Esophagus squamous epithelium (tissue), 5 donors: ENCODE results near the gene CDIP1. TPM values are rescaled to one million over a fixed set of nuclear protein-coding genes. Genes with fewer than 3 reads are reported as not detected.

Source experiments
- DNase-seq: peaks from one replicate; lab custom pipeline; 2025; lab: John Stamatoyannopoulos, UW
- H3K27ac ChIP-seq, 4 donors: fragments of 200-600 bp; sonication (generic); one replicate each; pipeline ENCODE4 v1.5.1; 2016 to 2019; ENCODE audit warnings: mild to moderate bottlenecking in 1 of 4
- H3K27me3 ChIP-seq, 4 donors: fragments of 200-600 bp; sonication (generic); 1 replicate in 3 of 4; 2 replicates in 1 of 4; pipeline versions ENCODE4 v1.5.1 to v1.6.0; 2017 to 2021; ENCODE audit warnings: antibody characterized with exemption in 1 of 4
- H3K36me3 ChIP-seq, 3 donors: fragments of 200-600 bp; sonication (generic); one replicate each; pipeline ENCODE4 v1.5.1; 2016 to 2019
- H3K4me1 ChIP-seq, 3 donors: fragments of 200-600 bp; sonication (generic); one replicate each; pipeline ENCODE4 v1.5.1; 2017 to 2019
- H3K4me3 ChIP-seq, 4 donors: fragments of 200-600 bp; sonication (generic); 1 replicate in 3 of 4; 2 replicates in 1 of 4; pipeline ENCODE4 v1.5.1; 2016 to 2019; ENCODE audit warnings: mild to moderate bottlenecking in 2 of 4, moderate library complexity in 1 of 4
- H3K9me3 ChIP-seq, 3 donors: fragments of 200-600 bp; sonication (generic); one replicate each; pipeline ENCODE4 v1.5.1; 2016 to 2019
- POLR2A ChIP-seq, 4 donors: fragments of 450-650 bp; IDR thresholded peaks; one replicate each; pipeline ENCODE4 v1.6.1; 2017; ENCODE audit warnings: antibody characterized with exemption in 4 of 4, mild to moderate bottlenecking in 4 of 4, moderate library complexity in 3 of 4
- WGBS, 2 donors: methylation state at CpG; one replicate each; pipeline ENCODE4 v1.1.5; 2018; 5-methylcytosine and 5-hydroxymethylcytosine counted together
- intact Hi-C: fragments of 100-400 bp; cut with DNase I; formaldehyde crosslinking; loops from one replicate; pipeline ENCODE4 v1.15.0; 2022
- total RNA-seq, 4 donors: library from RNA; depleted of rRNA; stranded (reverse); fragments of >200 nt; gene quantifications; one replicate each; pipeline ENCODE4 v1.1.0, GENCODE V29; 2016
- TF ChIP-seq, protein P1 (sequence below), 6 experiments: fragments of 450-650 bp in 4 of 6; fragments of 200-600 bp in 2 of 6; sonication (generic) in 2 of 6; IDR thresholded peaks; one replicate each; pipeline ENCODE4 v1.5.1; 2016 to 2019; ENCODE audit warnings: antibody characterized with exemption in 6 of 6, mild to moderate bottlenecking in 4 of 6, moderate library complexity in 4 of 6
- donor health status: DM: yes; HTN: yes; CAD: no.

The CDIP1 gene
- total RNA-seq, 4 donors from 2014 or later, result 10.2 to 26.5 (median 16.5) TPM

DNA sequence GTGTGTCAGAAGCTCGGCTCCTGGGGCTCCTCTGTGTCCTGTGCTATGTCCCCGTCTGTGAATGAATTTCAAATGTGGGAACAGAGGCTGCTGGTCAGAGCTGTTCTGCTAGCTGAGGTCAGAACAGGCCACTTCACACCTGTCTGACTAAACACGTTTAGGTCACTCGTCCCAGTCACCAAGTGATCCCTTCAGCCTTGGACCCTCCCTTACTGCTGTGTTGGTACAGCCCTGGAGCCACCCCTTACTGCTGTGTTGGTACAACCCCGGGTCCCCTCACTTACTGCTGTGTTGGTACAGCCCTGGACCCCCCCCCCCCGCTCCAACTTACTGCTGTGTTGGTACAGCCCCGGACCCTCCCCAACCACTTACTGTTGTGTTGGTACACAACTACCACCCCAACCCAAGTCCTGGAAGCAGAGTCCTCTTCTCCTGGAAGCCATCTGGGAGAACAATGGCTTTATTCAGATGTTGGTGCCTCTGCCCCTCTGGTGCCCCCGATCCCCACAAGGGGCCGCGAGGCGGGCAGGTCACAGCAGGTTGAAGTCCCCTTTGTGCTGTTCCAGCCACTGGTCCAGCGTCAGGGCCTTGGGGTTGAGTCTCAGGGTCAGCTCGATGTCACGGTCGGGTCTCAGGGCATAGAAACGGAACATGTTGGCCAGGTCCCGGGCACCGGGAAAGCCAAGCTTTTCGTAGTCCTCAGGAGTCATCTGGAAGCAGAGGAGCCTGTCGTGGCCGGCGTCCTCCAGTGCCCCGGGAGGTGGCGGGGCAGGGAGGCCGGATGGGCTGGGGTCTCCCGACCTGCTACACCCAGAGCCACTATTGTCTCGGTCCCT, 77.1 kb downstream of the CDIP1 start:
- Histone ChIP-seq H3K9me3 (no peaks in the 10 kb centered on the region), H3K36me3 (peaks cover 0 to 100% (median 11%) of the 10 kb centered on the region in 3 donors), H3K4me3 (no peak overlapping the region), H3K4me1 (peaks cover 0 to 10% (median 4%) of the 10 kb centered on the region in 3 donors), H3K27me3 (no peaks in the 10 kb centered on the region), H3K27ac (no peak overlapping the region)
- WGBS, 2 donors, result 71 to 81% methylated on average over 12 to 18 of the region's 27 CpGs
- TF ChIP-seq POLR2A (IDR thresholded peaks at IDR 0.05), result no peak
- TF ChIP-seq, protein P1, sequence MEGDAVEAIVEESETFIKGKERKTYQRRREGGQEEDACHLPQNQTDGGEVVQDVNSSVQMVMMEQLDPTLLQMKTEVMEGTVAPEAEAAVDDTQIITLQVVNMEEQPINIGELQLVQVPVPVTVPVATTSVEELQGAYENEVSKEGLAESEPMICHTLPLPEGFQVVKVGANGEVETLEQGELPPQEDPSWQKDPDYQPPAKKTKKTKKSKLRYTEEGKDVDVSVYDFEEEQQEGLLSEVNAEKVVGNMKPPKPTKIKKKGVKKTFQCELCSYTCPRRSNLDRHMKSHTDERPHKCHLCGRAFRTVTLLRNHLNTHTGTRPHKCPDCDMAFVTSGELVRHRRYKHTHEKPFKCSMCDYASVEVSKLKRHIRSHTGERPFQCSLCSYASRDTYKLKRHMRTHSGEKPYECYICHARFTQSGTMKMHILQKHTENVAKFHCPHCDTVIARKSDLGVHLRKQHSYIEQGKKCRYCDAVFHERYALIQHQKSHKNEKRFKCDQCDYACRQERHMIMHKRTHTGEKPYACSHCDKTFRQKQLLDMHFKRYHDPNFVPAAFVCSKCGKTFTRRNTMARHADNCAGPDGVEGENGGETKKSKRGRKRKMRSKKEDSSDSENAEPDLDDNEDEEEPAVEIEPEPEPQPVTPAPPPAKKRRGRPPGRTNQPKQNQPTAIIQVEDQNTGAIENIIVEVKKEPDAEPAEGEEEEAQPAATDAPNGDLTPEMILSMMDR (IDR thresholded peaks at IDR 0.05), result no peak
- no peak for DNase-seq
- intact Hi-C loops, result no loop called here

DNA sequence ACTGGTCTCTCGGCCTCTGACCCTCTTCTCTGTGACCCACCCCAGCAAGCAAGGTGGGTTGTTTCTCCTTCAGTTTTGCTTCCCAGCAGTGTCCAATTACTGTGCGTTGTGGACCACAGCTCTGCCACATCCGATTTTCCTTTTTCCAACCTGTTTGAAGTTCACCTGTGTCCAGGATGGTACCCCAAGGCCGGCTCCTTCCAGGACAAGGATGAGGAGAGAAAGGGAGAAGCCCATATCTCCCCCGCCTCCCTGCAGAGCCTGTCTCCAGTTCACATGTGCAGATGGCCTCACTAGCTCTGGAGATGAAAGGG, 77.7 kb downstream of the CDIP1 start:
- H3K9me3 ChIP-seq, result no peaks in the 10 kb centered on the region
- H3K27me3 ChIP-seq, result no peaks in the 10 kb centered on the region
- TF ChIP-seq, protein P1 (IDR thresholded peaks at IDR 0.05), result no peak
- TF ChIP-seq POLR2A (IDR thresholded peaks at IDR 0.05), result no peak
- H3K27ac ChIP-seq, result no peak overlapping the region
- H3K36me3 ChIP-seq, result peaks cover 4 to 100% (median 17%) of the 10 kb centered on the region in 3 donors
- no peak for DNase-seq
- peaks cover 0 to 10% (median 4%) of the 10 kb centered on the region in 3 donors for H3K4me1 ChIP-seq
- 78 to 88% methylated on average over 3 to 4 of the region's 5 CpGs for WGBS, 2 donors
- intact Hi-C loops, result no loop called here
- H3K4me3 ChIP-seq, result no peak overlapping the region

Other genes starting within 250 kb of the CDIP1 start
- gene GLIS2, start 222.7 kb downstream of the CDIP1 start, total RNA-seq, result 1 to 10 TPM in 1 of 4 donors, under 1 TPM in 3; 0.30 to 1.7 (median 0.67) TPM
- gene PAM16, start 187.5 kb downstream of the CDIP1 start, total RNA-seq, result 10 to 100 TPM; 29.5 to 40.8 (median 33.2) TPM
- 10 to 100 TPM in 3 of 4 donors, 1 to 10 TPM in 1; 9.2 to 20.2 (median 14.2) TPM for gene VASN, start 166.9 kb downstream of the CDIP1 start, total RNA-seq
- gene CORO7, start 122.2 kb downstream of the CDIP1 start, total RNA-seq, result 10 to 100 TPM; 15.8 to 25.9 (median 17.8) TPM
- gene DNAJA3, start 112.9 kb downstream of the CDIP1 start, total RNA-seq, result 10 to 100 TPM; 45.2 to 59.1 (median 49.1) TPM
- gene NMRAL1, start 64.1 kb downstream of the CDIP1 start, total RNA-seq, result 10 to 100 TPM; 25.4 to 55.5 (median 34.9) TPM
- 10 to 100 TPM; 46.9 to 94.0 (median 75.0) TPM for gene HMOX2, start 62.4 kb downstream of the CDIP1 start, total RNA-seq
- gene C16orf96, start 17.6 kb upstream of the CDIP1 start, total RNA-seq, result under 1 TPM in 3 of 4 donors, not detected in 1; 0.04 to 0.19 (median 0.06) TPM
- gene UBALD1, start 76.1 kb upstream of the CDIP1 start, total RNA-seq, result 10 to 100 TPM in 1 of 4 donors, 1 to 10 TPM in 3; 5.9 to 17.0 (median 9.6) TPM
- gene MGRN1, start 86.1 kb upstream of the CDIP1 start, total RNA-seq, result 10 to 100 TPM; 15.8 to 25.6 (median 22.0) TPM
- 10 to 100 TPM; 18.5 to 27.8 (median 21.0) TPM for gene NUDT16L1, start 154.8 kb upstream of the CDIP1 start, total RNA-seq
- gene ANKS3, start 195.5 kb upstream of the CDIP1 start, total RNA-seq, result 10 to 100 TPM in 2 of 4 donors, 1 to 10 TPM in 2; 9.4 to 22.7 (median 11.5) TPM
- under 1 TPM in 3 of 4 donors, not detected in 1; 0.21 to 0.42 (median 0.38) TPM for gene DNAAF8, start 195.8 kb upstream of the CDIP1 start, total RNA-seq
- gene ZNF500, start 228.4 kb upstream of the CDIP1 start, total RNA-seq, result 1 to 10 TPM; 4.5 to 9.7 (median 8.4) TPM
- gene SEPTIN12, start 249.6 kb upstream of the CDIP1 start, total RNA-seq, result not detected